Neuron (in vitro differentiated cells): ENCODE measurements around the gene RYR1.

Experiments used
- H2AFZ ChIP-seq: one replicate; pipeline ENCODE4 v1.6.1; 2013; ENCODE audit warnings: low read depth, mild to moderate bottlenecking, inconsistent platforms, low read length, moderate library complexity
- H3K27me3 ChIP-seq: one replicate; pipeline ENCODE4 v1.6.1; 2013; ENCODE audit warnings: low read length; ENCODE audit not compliant: insufficient read depth
- H3K36me3 ChIP-seq: one replicate; pipeline ENCODE4 v1.6.1; 2013; ENCODE audit warnings: low read length; ENCODE audit not compliant: insufficient read depth
- H3K4me1 ChIP-seq: one replicate; pipeline ENCODE4 v1.6.1; 2013; ENCODE audit warnings: low read length; ENCODE audit not compliant: insufficient read depth
- H3K4me3 ChIP-seq: 2 replicates; pipeline ENCODE4 v1.5.1; 2013; ENCODE audit warnings: mild to moderate bottlenecking, low read length, moderate library complexity
- H3K9me3 ChIP-seq: one replicate; pipeline ENCODE4 v1.6.1; 2013; ENCODE audit warnings: low read length

RYR1 gene

GRCh38 chr19:38389957-38390924 is 43.2 kb upstream of the RYR1 start:
- H3K9me3 ChIP-seq: peaks cover 7% of the 10 kb centered on the region
- no peak overlapping the region for H2AFZ ChIP-seq
- H3K4me3 ChIP-seq: peak overlapping the region; percentile 65
- no peaks in the 10 kb centered on the region for H3K27me3 ChIP-seq
- H3K4me1 ChIP-seq: peaks cover 2% of the 10 kb centered on the region
- peaks cover 22% of the 10 kb centered on the region for H3K36me3 ChIP-seq

- Histone ChIP-seq H3K4me3 (no peak overlapping the region), H3K27me3 (no peaks in the 10 kb centered on the region), H3K36me3 (peaks cover 16% of the 10 kb centered on the region), H2AFZ (no peak overlapping the region), H3K9me3 (peaks cover 9% of the 10 kb centered on the region), H3K4me1 (peaks cover 2% of the 10 kb centered on the region)
Observed at GRCh38 chr19:38391911-38392464, 41.5 kb upstream of the RYR1 start.

GRCh38 chr19:38392707-38393308 is 40.7 kb upstream of the RYR1 start:
- H3K4me1 ChIP-seq: peaks cover 2% of the 10 kb centered on the region
- H3K36me3 ChIP-seq: peaks cover 16% of the 10 kb centered on the region
- no peaks in the 10 kb centered on the region for H3K27me3 ChIP-seq
- H3K4me3 ChIP-seq: no peak overlapping the region
- H3K9me3 ChIP-seq: peaks cover 9% of the 10 kb centered on the region
- H2AFZ ChIP-seq: no peak overlapping the region

GRCh38 chr19:38394488-38394887 is 39.0 kb upstream of the RYR1 start:
- Histone ChIP-seq H3K27me3 (no peaks in the 10 kb centered on the region), H3K4me1 (peaks cover under 1% of the 10 kb centered on the region), H3K4me3 (no peak overlapping the region), H3K36me3 (peaks cover 16% of the 10 kb centered on the region), H3K9me3 (peaks cover 9% of the 10 kb centered on the region), H2AFZ (no peak overlapping the region)

- Histone ChIP-seq H3K4me1 (no peaks in the 10 kb centered on the region), H2AFZ (no peak overlapping the region), H3K9me3 (peaks cover 9% of the 10 kb centered on the region), H3K36me3 (peaks cover 16% of the 10 kb centered on the region), H3K4me3 (no peak overlapping the region), H3K27me3 (no peaks in the 10 kb centered on the region)
Observed at GRCh38 chr19:38395381-38396114, 37.9 kb upstream of the RYR1 start.

- H3K4me1 ChIP-seq: peaks cover 2% of the 10 kb centered on the region
- no peak overlapping the region for H2AFZ ChIP-seq
- H3K36me3 ChIP-seq: no peaks in the 10 kb centered on the region
- H3K27me3 ChIP-seq: no peaks in the 10 kb centered on the region
- H3K4me3 ChIP-seq: no peak overlapping the region
- peaks cover 7% of the 10 kb centered on the region for H3K9me3 ChIP-seq
Observed at GRCh38 chr19:38399081-38399480, 34.4 kb upstream of the RYR1 start.

GRCh38 chr19:38399537-38399936 is 34.0 kb upstream of the RYR1 start:
- H3K36me3 ChIP-seq: no peaks in the 10 kb centered on the region
- peaks cover 2% of the 10 kb centered on the region for H3K4me1 ChIP-seq
- H3K9me3 ChIP-seq: peaks cover 2% of the 10 kb centered on the region
- H2AFZ ChIP-seq: no peak overlapping the region
- H3K4me3 ChIP-seq: no peak overlapping the region
- no peaks in the 10 kb centered on the region for H3K27me3 ChIP-seq

- H3K27me3 ChIP-seq: no peaks in the 10 kb centered on the region
- peaks cover 2% of the 10 kb centered on the region for H3K9me3 ChIP-seq
- H3K4me3 ChIP-seq: no peak overlapping the region
- no peaks in the 10 kb centered on the region for H3K36me3 ChIP-seq
- H3K4me1 ChIP-seq: peaks cover 2% of the 10 kb centered on the region
- H2AFZ ChIP-seq: no peak overlapping the region
Observed at GRCh38 chr19:38400361-38400760, 33.1 kb upstream of the RYR1 start.

GRCh38 chr19:38401148-38401547 is 32.3 kb upstream of the RYR1 start:
- no peak overlapping the region for H3K4me3 ChIP-seq
- no peak overlapping the region for H2AFZ ChIP-seq
- H3K4me1 ChIP-seq: peaks cover 2% of the 10 kb centered on the region
- no peaks in the 10 kb centered on the region for H3K36me3 ChIP-seq
- no peaks in the 10 kb centered on the region for H3K27me3 ChIP-seq
- H3K9me3 ChIP-seq: no peaks in the 10 kb centered on the region

- peak overlapping the region; percentile 90 for H2AFZ ChIP-seq
- peaks cover 2% of the 10 kb centered on the region for H3K4me1 ChIP-seq
- H3K9me3 ChIP-seq: no peaks in the 10 kb centered on the region
- no peaks in the 10 kb centered on the region for H3K27me3 ChIP-seq
- peak overlapping the region; percentile 55 for H3K4me3 ChIP-seq
- H3K36me3 ChIP-seq: peaks cover 6% of the 10 kb centered on the region
Observed at GRCh38 chr19:38402623-38402966, 30.9 kb upstream of the RYR1 start.

- Histone ChIP-seq H3K4me1 (peaks cover 2% of the 10 kb centered on the region), H3K27me3 (no peaks in the 10 kb centered on the region), H3K4me3 (peak within 1 kb of the TSS; percentile 55)
Observed at GRCh38 chr19:38402967-38403674, 30.4 kb upstream of the RYR1 start, which contains the start of gene FAM98C. FAM98C (plus strand) TSS chr19:38403093; CDS start chr19:38403154, 61 bp downstream.

GRCh38 chr19:38404858-38405257 is 28.6 kb upstream of the RYR1 start:
- Histone ChIP-seq H3K36me3 (peaks cover 6% of the 10 kb centered on the region), H3K9me3 (no peaks in the 10 kb centered on the region)

More at GRCh38 chr19:38402967-38403674, 30.4 kb upstream of the RYR1 start, which contains the start of gene FAM98C:
- Histone ChIP-seq H3K36me3 (peaks cover 6% of the 10 kb centered on the region), H2AFZ (peak within 1 kb of the TSS; percentile 98), H3K9me3 (no peaks in the 10 kb centered on the region)

More at GRCh38 chr19:38404858-38405257, 28.6 kb upstream of the RYR1 start:
- no peaks in the 10 kb centered on the region for H3K27me3 ChIP-seq
- no peak overlapping the region for H2AFZ ChIP-seq
- H3K4me3 ChIP-seq: no peak overlapping the region
- peaks cover 2% of the 10 kb centered on the region for H3K4me1 ChIP-seq
